Stimulated activated memory B cell treated with anti-CD40 and anti-IgM and Interleukin-4, amounts not matched to agents 10 μg/mL and 1 μg/mL and 100 μg/mL, for 72 hours (primary cell): ENCODE measurements around the gene MDFI.
A peak's percentile ranks its signal among the peaks of the same experiment; 100 is the strongest.

ENCODE experiments used
- ATAC-seq: fragments of 150-1000 bp; cut with Tn5 transposase; 2 replicates; pipeline ENCODE4 v1.10.0; 2021
- H3K27ac Mint-ChIP-seq: one replicate; pipeline ENCODE4 v1.8.0; 2022; ENCODE audit warnings: mild to moderate bottlenecking, mixed read lengths
- H3K27me3 Mint-ChIP-seq: one replicate; pipeline ENCODE4 v1.8.0; 2022; ENCODE audit warnings: mixed read lengths
- H3K36me3 Mint-ChIP-seq: one replicate; pipeline ENCODE4 v1.8.0; 2022; ENCODE audit warnings: mixed read lengths
- H3K4me1 Mint-ChIP-seq: one replicate; pipeline ENCODE4 v1.8.0; 2022; ENCODE audit warnings: mixed read lengths
- H3K4me3 Mint-ChIP-seq: one replicate; pipeline ENCODE4 v1.8.0; 2022; ENCODE audit warnings: mild to moderate bottlenecking, moderate library complexity, mixed read lengths
- H3K9me3 Mint-ChIP-seq: one replicate; pipeline ENCODE4 v1.8.0; 2022; ENCODE audit warnings: mixed read lengths

The MDFI gene

GRCh38 chr6:41638002-41638934 is at the start of gene MDFI:
Gene MDFI, plus strand, starts transcription at chr6:41638468. Its CDS starts 282 bp downstream, at chr6:41638750.
- ATAC-seq: no peak
- Mint-ChIP-seq H3K36me3 (no peaks in the 10 kb centered on the region), H3K27ac (no peak within 1 kb of the TSS), H3K27me3 (peaks cover 76% of the 10 kb centered on the region), H3K4me1 (peaks cover 6% of the 10 kb centered on the region), H3K4me3 (peak within 1 kb of the TSS; percentile 61), H3K9me3 (no peaks in the 10 kb centered on the region)

- Mint-ChIP-seq H3K27me3 (no peaks in the 10 kb centered on the region), H3K27ac (no peak overlapping the region), H3K9me3 (no peaks in the 10 kb centered on the region), H3K4me1 (peaks cover 8% of the 10 kb centered on the region), H3K36me3 (peaks cover 34% of the 10 kb centered on the region), H3K4me3 (no peak overlapping the region)
- ATAC-seq: no peak
Measured at GRCh38 chr6:41589223-41589622, 49.0 kb upstream of the MDFI start.

GRCh38 chr6:41589636-41590622 is 48.3 kb upstream of the MDFI start:
- H3K4me3 Mint-ChIP-seq: no peak overlapping the region
- H3K27me3 Mint-ChIP-seq: no peaks in the 10 kb centered on the region
- H3K9me3 Mint-ChIP-seq: no peaks in the 10 kb centered on the region
- H3K27ac Mint-ChIP-seq: no peak overlapping the region
- H3K4me1 Mint-ChIP-seq: peaks cover 8% of the 10 kb centered on the region
- no peak for ATAC-seq
- H3K36me3 Mint-ChIP-seq: peaks cover 37% of the 10 kb centered on the region

- no peaks in the 10 kb centered on the region for H3K27me3 Mint-ChIP-seq
- H3K36me3 Mint-ChIP-seq: peaks cover 33% of the 10 kb centered on the region
- peaks cover 8% of the 10 kb centered on the region for H3K4me1 Mint-ChIP-seq
- H3K27ac Mint-ChIP-seq: no peak overlapping the region
- no peak for ATAC-seq
- H3K9me3 Mint-ChIP-seq: no peaks in the 10 kb centered on the region
- no peak overlapping the region for H3K4me3 Mint-ChIP-seq
Measured at GRCh38 chr6:41591122-41591521, 47.1 kb upstream of the MDFI start.

GRCh38 chr6:41591859-41592502 is 46.3 kb upstream of the MDFI start:
- Mint-ChIP-seq H3K4me1 (peaks cover 8% of the 10 kb centered on the region), H3K9me3 (no peaks in the 10 kb centered on the region)

GRCh38 chr6:41593406-41593805 is 44.9 kb upstream of the MDFI start:
- ATAC-seq: no peak
- H3K4me1 Mint-ChIP-seq: peaks cover 8% of the 10 kb centered on the region

More at GRCh38 chr6:41591859-41592502, 46.3 kb upstream of the MDFI start:
- Mint-ChIP-seq H3K4me3 (no peak overlapping the region), H3K27ac (no peak overlapping the region), H3K27me3 (no peaks in the 10 kb centered on the region), H3K36me3 (peaks cover 40% of the 10 kb centered on the region)
- peak; percentile 65 for ATAC-seq

GRCh38 chr6:41593839-41594238 is 44.4 kb upstream of the MDFI start:
- Mint-ChIP-seq H3K27ac (no peak overlapping the region), H3K27me3 (no peaks in the 10 kb centered on the region), H3K4me3 (no peak overlapping the region), H3K9me3 (no peaks in the 10 kb centered on the region), H3K4me1 (peaks cover 8% of the 10 kb centered on the region), H3K36me3 (peaks cover 39% of the 10 kb centered on the region)
- ATAC-seq: no peak

More at GRCh38 chr6:41593406-41593805, 44.9 kb upstream of the MDFI start:
- H3K9me3 Mint-ChIP-seq: no peaks in the 10 kb centered on the region
- no peaks in the 10 kb centered on the region for H3K27me3 Mint-ChIP-seq
- H3K36me3 Mint-ChIP-seq: peaks cover 39% of the 10 kb centered on the region
- no peak overlapping the region for H3K27ac Mint-ChIP-seq
- no peak overlapping the region for H3K4me3 Mint-ChIP-seq

GRCh38 chr6:41594326-41594725 is 43.9 kb upstream of the MDFI start:
- H3K4me1 Mint-ChIP-seq: peaks cover 8% of the 10 kb centered on the region
- H3K27me3 Mint-ChIP-seq: no peaks in the 10 kb centered on the region
- peaks cover 41% of the 10 kb centered on the region for H3K36me3 Mint-ChIP-seq
- H3K9me3 Mint-ChIP-seq: no peaks in the 10 kb centered on the region
- no peak overlapping the region for H3K4me3 Mint-ChIP-seq
- ATAC-seq: no peak
- no peak overlapping the region for H3K27ac Mint-ChIP-seq

- H3K36me3 Mint-ChIP-seq: peaks cover 45% of the 10 kb centered on the region
- H3K4me1 Mint-ChIP-seq: peaks cover 8% of the 10 kb centered on the region
- H3K4me3 Mint-ChIP-seq: no peak overlapping the region
- H3K27me3 Mint-ChIP-seq: no peaks in the 10 kb centered on the region
- no peak overlapping the region for H3K27ac Mint-ChIP-seq
- no peak for ATAC-seq
- no peaks in the 10 kb centered on the region for H3K9me3 Mint-ChIP-seq
Measured at GRCh38 chr6:41594766-41595165, 43.5 kb upstream of the MDFI start.

- no peak for ATAC-seq
- no peaks in the 10 kb centered on the region for H3K27me3 Mint-ChIP-seq
- peaks cover 43% of the 10 kb centered on the region for H3K36me3 Mint-ChIP-seq
- no peak overlapping the region for H3K27ac Mint-ChIP-seq
- peaks cover 8% of the 10 kb centered on the region for H3K4me1 Mint-ChIP-seq
- H3K9me3 Mint-ChIP-seq: no peaks in the 10 kb centered on the region
- H3K4me3 Mint-ChIP-seq: no peak overlapping the region
Measured at GRCh38 chr6:41595166-41595565, 43.1 kb upstream of the MDFI start.

GRCh38 chr6:41596096-41596685 is 42.1 kb upstream of the MDFI start:
- peaks cover 45% of the 10 kb centered on the region for H3K36me3 Mint-ChIP-seq
- no peak overlapping the region for H3K4me3 Mint-ChIP-seq
- peaks cover 8% of the 10 kb centered on the region for H3K4me1 Mint-ChIP-seq
- no peak for ATAC-seq
- H3K9me3 Mint-ChIP-seq: no peaks in the 10 kb centered on the region
- no peak overlapping the region for H3K27ac Mint-ChIP-seq
- no peaks in the 10 kb centered on the region for H3K27me3 Mint-ChIP-seq

GRCh38 chr6:41596807-41597206 is 41.5 kb upstream of the MDFI start:
- no peak overlapping the region for H3K4me3 Mint-ChIP-seq

GRCh38 chr6:41597246-41598000 is 40.8 kb upstream of the MDFI start:
- Mint-ChIP-seq H3K36me3 (peaks cover 45% of the 10 kb centered on the region), H3K4me1 (no peaks in the 10 kb centered on the region), H3K27ac (no peak overlapping the region), H3K9me3 (no peaks in the 10 kb centered on the region), H3K27me3 (no peaks in the 10 kb centered on the region), H3K4me3 (no peak overlapping the region)
- ATAC-seq: no peak

More at GRCh38 chr6:41596807-41597206, 41.5 kb upstream of the MDFI start:
- H3K27ac Mint-ChIP-seq: no peak overlapping the region
- no peak for ATAC-seq
- peaks cover 4% of the 10 kb centered on the region for H3K4me1 Mint-ChIP-seq
- H3K9me3 Mint-ChIP-seq: no peaks in the 10 kb centered on the region
- H3K36me3 Mint-ChIP-seq: peaks cover 45% of the 10 kb centered on the region
- H3K27me3 Mint-ChIP-seq: no peaks in the 10 kb centered on the region

- no peak overlapping the region for H3K27ac Mint-ChIP-seq
- H3K4me1 Mint-ChIP-seq: peaks cover 7% of the 10 kb centered on the region
- H3K27me3 Mint-ChIP-seq: no peaks in the 10 kb centered on the region
- H3K9me3 Mint-ChIP-seq: no peaks in the 10 kb centered on the region
- ATAC-seq: no peak
- no peak overlapping the region for H3K4me3 Mint-ChIP-seq
- peaks cover 38% of the 10 kb centered on the region for H3K36me3 Mint-ChIP-seq
Measured at GRCh38 chr6:41598670-41599014, 39.6 kb upstream of the MDFI start.
